ENCODE results near the gene RNASE7.

The RNASE7 gene, protein sequence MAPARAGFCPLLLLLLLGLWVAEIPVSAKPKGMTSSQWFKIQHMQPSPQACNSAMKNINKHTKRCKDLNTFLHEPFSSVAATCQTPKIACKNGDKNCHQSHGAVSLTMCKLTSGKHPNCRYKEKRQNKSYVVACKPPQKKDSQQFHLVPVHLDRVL

DNA sequence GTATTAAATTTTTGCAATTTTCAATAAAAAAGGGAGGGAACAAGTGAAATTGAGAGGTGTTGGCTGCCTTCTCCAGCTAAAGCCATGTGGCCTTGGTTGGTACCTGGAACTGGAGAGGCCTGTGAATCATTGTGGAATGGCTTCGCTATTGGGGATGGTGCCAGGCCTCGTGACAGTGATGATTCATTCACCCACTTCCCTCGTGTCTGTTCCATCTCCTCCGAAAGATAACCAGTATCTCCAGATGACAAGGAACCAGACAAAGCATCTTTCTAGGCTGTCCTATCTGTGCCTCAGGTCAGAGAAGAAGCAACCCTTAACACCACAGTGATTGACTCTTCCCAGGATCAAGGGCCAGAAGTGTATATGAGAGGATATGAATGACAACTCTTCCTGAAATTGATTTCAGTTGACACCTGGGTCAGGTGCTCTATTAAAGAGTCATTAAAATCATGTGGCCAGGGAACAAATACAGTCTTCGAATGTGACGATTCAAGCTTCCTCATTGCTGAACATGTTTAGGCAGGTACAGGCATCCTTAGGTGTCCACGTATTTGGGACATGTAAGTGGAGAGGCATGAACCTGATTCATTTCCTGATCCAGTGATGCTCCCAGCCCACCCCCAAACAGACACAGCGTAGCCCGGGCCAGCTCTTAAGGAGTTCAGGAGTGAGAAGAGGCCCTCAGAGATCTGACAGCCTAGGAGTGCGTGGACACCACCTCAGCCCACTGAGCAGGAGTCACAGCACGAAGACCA, at the start of gene RNASE7:
Gene RNASE7, plus strand, starts transcription at position 687 of the 758 bp plus-strand sequence. CDS start 631 bp downstream, outside the sequence.
- H3K4me3 ChIP-seq (ENCODE audit: low read length) = no peak within 1 kb of the TSS
- DNase-seq (ENCODE audit: low read depth) = no peak
- TF ChIP-seq, protein P1, sequence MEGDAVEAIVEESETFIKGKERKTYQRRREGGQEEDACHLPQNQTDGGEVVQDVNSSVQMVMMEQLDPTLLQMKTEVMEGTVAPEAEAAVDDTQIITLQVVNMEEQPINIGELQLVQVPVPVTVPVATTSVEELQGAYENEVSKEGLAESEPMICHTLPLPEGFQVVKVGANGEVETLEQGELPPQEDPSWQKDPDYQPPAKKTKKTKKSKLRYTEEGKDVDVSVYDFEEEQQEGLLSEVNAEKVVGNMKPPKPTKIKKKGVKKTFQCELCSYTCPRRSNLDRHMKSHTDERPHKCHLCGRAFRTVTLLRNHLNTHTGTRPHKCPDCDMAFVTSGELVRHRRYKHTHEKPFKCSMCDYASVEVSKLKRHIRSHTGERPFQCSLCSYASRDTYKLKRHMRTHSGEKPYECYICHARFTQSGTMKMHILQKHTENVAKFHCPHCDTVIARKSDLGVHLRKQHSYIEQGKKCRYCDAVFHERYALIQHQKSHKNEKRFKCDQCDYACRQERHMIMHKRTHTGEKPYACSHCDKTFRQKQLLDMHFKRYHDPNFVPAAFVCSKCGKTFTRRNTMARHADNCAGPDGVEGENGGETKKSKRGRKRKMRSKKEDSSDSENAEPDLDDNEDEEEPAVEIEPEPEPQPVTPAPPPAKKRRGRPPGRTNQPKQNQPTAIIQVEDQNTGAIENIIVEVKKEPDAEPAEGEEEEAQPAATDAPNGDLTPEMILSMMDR (conservative IDR thresholded peaks at IDR 0.05; ENCODE audit: low read depth, low read length) = no peak

- no peak overlapping the region for H3K4me3 ChIP-seq (ENCODE audit: low read length)
- TF ChIP-seq, protein P1 (conservative IDR thresholded peaks at IDR 0.05; ENCODE audit: low read depth, low read length) = no peak
- DNase-seq (ENCODE audit: low read depth) = no peak
These were observed 45.6 kb upstream of the RNASE7 start for GRCh38 chr14:20996521-20996920.

DNA sequence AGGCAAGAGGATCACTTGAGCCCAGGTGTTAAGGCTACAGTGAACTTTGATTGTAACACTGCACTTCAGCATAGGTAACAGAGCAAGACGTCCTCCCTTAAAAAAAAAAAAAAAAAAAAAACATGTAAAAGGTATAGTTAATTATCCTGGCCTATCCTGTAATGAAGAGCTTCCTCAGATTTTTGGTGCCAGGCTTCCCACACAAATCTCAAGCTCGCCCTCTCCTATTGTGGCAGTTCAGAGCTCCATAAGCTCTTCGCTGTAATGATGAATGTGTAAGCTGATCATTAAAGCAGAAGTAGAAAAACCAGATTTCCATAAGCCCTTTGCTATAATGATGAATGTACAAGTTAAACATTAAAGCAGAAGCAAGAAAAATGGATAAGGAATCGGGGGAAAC, 45.0 kb upstream of the RNASE7 start:
- H3K4me3 ChIP-seq (ENCODE audit: low read length) = no peak overlapping the region
- no peak for DNase-seq (ENCODE audit: low read depth)
- TF ChIP-seq, protein P1 (conservative IDR thresholded peaks at IDR 0.05; ENCODE audit: low read depth, low read length) = no peak

DNA sequence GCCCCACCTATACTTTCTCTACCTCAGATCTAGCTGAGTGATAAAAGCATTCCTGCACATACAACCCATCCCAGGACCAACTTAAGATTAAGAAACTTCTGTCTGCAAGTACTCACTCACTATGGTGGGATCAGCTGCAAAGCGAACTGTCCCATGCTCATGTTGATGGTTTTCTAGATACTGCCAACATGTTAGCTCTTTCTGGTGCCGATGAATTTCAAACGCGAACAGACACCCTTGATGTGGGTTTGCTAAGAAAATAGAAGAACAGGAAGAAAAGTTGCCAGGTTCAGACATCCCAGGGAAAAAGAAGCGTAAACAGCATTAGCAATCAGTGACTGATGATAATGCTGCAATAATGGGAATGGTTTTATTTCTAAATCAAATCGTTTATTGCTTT, 44.6 kb upstream of the RNASE7 start:
- H3K4me3 ChIP-seq (ENCODE audit: low read length) = no peak overlapping the region
- no peak for DNase-seq (ENCODE audit: low read depth)
- TF ChIP-seq, protein P1 (conservative IDR thresholded peaks at IDR 0.05; ENCODE audit: low read depth, low read length) = no peak

GRCh38 chr14:20998139-20998538, 44.0 kb upstream of the RNASE7 start:
- TF ChIP-seq, protein P1 (conservative IDR thresholded peaks at IDR 0.05; ENCODE audit: low read depth, low read length) = no peak
- H3K4me3 ChIP-seq (ENCODE audit: low read length) = no peak overlapping the region
- DNase-seq (ENCODE audit: low read depth) = no peak

DNA sequence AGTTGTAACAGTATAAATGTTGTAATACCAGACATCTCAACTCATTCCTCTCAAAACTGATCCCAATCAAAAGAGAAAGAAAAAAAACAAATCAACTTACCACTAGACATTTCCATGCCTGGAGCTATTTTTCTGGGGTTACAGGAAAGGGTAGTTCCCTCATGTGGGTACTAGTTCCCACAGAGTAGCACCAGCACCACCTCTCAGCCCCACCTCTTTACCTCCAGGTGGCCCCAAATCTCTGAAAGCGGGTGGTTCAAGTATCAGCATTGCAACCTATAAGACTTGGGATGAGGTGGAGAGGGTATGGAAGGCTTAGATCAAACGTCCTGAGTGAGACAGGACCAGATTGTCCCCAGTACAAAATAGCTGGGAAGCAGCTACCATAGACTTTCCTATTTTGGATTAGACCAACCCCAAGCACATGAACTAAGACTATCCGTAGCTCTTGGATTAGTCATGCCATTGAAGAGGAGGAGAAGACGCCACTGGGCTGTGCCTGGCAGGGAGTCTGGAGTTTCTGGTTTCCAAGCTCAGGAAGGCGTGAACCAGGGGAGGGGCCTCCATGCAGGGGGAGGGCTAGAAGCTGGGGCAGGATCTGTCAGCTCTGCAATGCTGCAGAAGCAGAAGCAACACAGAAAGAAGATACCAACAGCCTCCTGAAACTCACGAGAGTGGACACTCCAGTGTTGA, 43.3 kb upstream of the RNASE7 start, which contains the start of gene SLC39A2:
Gene SLC39A2, plus strand, starts transcription at position 620 of the 693 bp plus-strand sequence. CDS start 154 bp downstream, outside the sequence.
- no peak within 1 kb of the TSS for H3K4me3 ChIP-seq (ENCODE audit: low read length)
- TF ChIP-seq, protein P1 (conservative IDR thresholded peaks at IDR 0.05; ENCODE audit: low read depth, low read length) = no peak
- no peak for DNase-seq (ENCODE audit: low read depth)
